Effector memory CD4-positive, alpha-beta T cell (primary cell): ENCODE measurements around the gene GATA1.

Source experiments
- DNase-seq, 3 donors: peaks; one replicate each; pipeline ENCODE4 v3.0.0-alpha.2; 2020
- H3K27ac ChIP-seq: 2 replicates; pipeline ENCODE4 v1.7.0; 2013; ENCODE audit warnings: mild to moderate bottlenecking, low read length, moderate library complexity; ENCODE audit not compliant: insufficient read depth, poor library complexity, severe bottlenecking
- H3K27me3 ChIP-seq: replicated peaks from 2 replicates; pipeline ENCODE4 v1.7.0; 2013; ENCODE audit warnings: mild to moderate bottlenecking, low read length; ENCODE audit not compliant: insufficient read depth, control insufficient read depth, poor library complexity, severe bottlenecking
- H3K36me3 ChIP-seq: 2 replicates; pipeline ENCODE4 v1.7.0; 2013; ENCODE audit warnings: mild to moderate bottlenecking, low read length, moderate library complexity; ENCODE audit not compliant: control insufficient read depth, insufficient read depth
- H3K4me1 ChIP-seq: 2 replicates; pipeline ENCODE4 v1.7.0; 2013; ENCODE audit warnings: low read length, mild to moderate bottlenecking; ENCODE audit not compliant: control insufficient read depth, insufficient read depth, poor library complexity, severe bottlenecking
- H3K4me3 ChIP-seq: 2 replicates; pipeline ENCODE4 v1.7.0; 2013; ENCODE audit warnings: low read length, low read depth, mild to moderate bottlenecking; ENCODE audit not compliant: insufficient read depth, poor library complexity, severe bottlenecking
- H3K9me3 ChIP-seq: 2 replicates; pipeline ENCODE4 v1.7.0; 2013; ENCODE audit warnings: mild to moderate bottlenecking, low read length, moderate library complexity; ENCODE audit not compliant: control insufficient read depth

GATA1 gene

DNA sequence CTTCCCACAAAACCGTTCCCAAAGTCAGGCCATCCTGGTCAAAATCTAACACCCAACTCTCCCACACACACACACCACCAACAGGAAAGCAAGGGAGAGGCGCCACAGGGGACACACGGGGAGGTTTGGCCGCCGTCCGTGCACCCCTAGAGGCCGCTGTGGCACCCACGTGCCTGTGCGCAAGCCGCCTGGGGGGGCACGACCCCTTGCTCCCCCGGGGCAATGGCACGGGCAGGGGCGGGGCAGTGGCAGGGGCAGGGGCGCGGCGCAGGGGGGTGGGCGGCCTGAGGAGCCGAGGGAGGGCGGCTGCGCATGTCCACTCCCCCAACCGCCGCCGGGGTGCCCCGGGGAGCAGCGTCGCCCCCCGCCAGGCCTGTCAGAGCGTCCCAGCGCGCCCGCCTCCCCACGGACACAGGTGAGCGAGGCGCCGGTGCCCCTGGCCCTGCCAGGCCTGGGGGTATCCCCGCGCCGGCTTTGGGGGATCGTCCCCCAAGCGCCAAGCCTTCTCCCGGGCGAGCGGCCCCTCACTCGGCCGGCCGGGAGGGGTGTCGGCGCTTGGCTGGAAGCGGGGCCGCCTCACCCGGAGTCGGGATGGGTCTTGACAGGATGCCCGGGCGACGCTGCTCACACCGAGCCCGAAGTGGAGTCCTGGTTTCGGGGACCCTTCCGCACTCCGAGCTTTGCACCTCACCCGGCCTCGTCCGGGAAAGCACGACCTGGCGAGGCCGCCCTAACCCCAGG lies 39.9 kb downstream of the GATA1 start, which contains the start of gene ERAS:
Gene ERAS, plus strand, starts transcription at position 379 of the 741 bp plus-strand sequence. CDS start 2,611 bp downstream, outside the sequence.
- Histone ChIP-seq H3K9me3 (no peaks in the 10 kb centered on the region), H3K4me3 (no peak within 1 kb of the TSS), H3K27ac (no peak within 1 kb of the TSS), H3K27me3 (no peaks in the 10 kb centered on the region), H3K36me3 (no peaks in the 10 kb centered on the region), H3K4me1 (peaks cover 3% of the 10 kb centered on the region)
- no peak for DNase-seq

DNA sequence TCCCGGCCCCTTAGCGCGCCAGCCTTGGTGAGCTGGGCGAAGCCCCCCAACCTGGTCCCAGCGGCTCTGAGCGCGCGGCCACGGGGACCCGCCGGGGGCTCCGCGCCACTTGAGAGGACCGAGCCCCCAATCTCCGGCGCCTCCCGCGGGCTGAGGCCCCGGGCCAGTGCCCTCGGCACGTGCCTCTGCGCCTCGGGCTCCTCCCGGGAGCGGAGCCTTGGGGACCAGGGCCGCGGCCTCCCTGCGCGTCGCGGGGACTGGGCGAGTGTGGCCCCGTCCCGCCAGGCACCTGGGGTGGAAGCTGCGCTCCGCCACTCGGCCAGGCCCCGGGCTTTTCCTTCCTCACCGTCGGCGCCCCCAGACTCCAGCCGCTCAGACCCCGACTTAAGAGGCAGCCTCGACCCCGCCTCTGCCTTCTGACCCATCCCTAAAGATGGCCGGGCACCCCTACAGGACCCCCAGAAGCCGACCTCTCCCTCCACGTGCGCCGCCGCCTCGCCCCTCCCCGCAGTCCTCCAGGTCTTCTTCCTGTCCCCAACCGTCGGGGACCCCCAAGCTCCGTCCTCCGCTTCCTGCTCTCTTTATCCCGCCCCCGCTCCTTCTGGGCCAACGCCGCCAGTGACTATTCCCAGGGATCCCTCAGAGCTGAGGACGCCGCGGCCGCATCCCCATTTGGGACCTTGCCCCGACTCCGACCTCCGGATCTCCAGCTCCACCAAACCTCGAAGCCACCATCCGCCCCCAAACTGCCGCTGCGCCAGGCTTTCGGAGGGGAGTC lies 40.7 kb downstream of the GATA1 start:
- H3K27me3 ChIP-seq, result no peaks in the 10 kb centered on the region

DNA sequence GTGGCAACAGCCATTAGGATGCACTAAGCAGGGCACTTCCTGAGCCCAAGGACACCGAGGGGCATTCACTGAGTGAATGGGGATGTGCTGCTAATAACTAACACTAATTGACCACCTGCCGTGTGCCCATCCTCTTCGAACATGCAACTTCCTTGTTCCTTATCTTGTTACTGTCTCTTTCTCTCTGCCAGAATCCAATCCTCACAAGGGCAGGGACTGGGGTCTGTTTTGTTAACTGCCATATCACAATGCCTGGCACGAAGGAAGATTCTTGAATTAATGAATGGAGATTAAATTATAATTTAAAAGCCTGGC lies 41.2 kb downstream of the GATA1 start:
- Histone ChIP-seq H3K4me3 (no peak overlapping the region), H3K9me3 (no peaks in the 10 kb centered on the region), H3K27ac (no peak overlapping the region), H3K27me3 (no peaks in the 10 kb centered on the region), H3K36me3 (no peaks in the 10 kb centered on the region), H3K4me1 (peaks cover 8% of the 10 kb centered on the region)
- DNase-seq, result no peak

More for the DNA sequence above, 40.7 kb downstream of the GATA1 start:
- no peak overlapping the region for H3K4me3 ChIP-seq
- DNase-seq, result no peak
- H3K4me1 ChIP-seq, result peaks cover 8% of the 10 kb centered on the region
- no peak overlapping the region for H3K27ac ChIP-seq
- no peaks in the 10 kb centered on the region for H3K9me3 ChIP-seq
- H3K36me3 ChIP-seq, result no peaks in the 10 kb centered on the region

DNA sequence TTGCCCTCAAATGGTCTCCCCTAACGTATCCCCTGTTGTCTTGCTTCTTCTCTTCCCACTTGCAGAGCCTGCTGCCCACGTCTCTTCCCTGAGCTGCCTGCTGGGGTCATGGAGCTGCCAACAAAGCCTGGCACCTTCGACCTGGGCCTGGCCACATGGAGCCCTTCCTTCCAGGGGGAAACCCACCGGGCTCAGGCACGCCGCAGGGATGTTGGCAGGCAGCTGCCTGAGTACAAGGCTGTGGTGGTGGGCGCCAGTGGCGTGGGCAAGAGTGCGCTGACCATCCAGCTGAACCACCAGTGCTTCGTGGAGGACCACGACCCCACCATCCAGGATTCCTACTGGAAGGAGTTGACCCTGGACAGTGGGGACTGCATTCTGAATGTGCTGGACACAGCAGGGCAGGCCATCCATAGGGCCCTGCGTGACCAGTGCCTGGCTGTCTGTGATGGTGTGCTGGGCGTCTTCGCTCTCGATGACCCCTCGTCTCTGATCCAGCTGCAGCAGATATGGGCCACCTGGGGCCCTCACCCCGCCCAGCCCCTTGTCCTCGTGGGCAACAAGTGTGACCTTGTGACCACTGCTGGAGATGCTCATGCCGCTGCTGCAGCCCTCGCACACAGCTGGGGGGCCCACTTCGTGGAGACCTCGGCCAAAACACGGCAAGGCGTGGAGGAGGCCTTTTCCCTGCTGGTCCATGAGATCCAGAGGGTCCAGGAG lies 42.8 kb downstream of the GATA1 start:
- Histone ChIP-seq H3K27ac (no peak overlapping the region), H3K4me1 (peaks cover 8% of the 10 kb centered on the region), H3K36me3 (no peaks in the 10 kb centered on the region), H3K9me3 (no peaks in the 10 kb centered on the region), H3K27me3 (no peaks in the 10 kb centered on the region), H3K4me3 (no peak overlapping the region)
- DNase-seq, result no peak

DNA sequence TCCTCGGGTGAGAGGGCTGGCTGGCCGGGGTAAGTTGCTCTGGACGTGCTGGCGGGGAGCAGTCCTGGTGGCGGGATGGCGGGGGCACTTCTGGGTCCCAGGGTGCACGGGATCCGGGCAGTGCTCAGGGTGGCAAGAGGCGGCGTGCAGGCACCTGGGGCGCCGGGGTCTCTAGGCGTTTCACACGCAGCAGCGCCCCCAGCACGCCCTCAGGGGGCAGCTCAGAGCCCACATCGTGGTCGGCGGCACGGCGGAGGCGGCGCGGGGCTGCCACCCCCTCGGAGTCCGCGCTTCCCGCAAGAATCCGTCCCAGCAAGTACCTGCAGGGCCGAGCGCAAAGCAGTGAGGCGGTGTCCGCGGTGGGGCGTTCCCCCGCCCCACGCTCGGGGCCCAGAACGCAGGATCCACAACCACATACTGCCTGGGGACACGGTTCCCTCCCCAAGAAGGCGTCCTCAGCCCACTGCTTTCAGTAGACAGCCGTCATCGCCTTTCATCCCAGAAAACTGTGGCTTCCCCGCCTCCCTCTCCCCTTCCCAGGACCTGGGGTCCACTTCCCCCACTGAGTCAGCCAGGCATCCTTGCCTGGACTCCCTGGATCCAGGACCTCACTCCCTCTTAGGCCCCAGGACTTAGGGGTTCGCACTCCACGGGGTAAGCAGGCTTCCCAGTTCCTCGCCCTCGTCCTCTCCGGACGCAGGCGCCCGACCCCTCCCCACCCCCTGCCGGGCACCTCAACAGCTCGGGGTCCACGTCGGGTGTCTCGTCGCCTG lies 44.9 kb downstream of the GATA1 start:
- DNase-seq, result no peak

GRCh38 chrX:48831909-48832291 lies 45.5 kb downstream of the GATA1 start:
- H3K9me3 ChIP-seq, result no peaks in the 10 kb centered on the region
- no peaks in the 10 kb centered on the region for H3K27me3 ChIP-seq
- no peak for DNase-seq
- no peak overlapping the region for H3K27ac ChIP-seq
- peaks cover 8% of the 10 kb centered on the region for H3K4me1 ChIP-seq
- no peaks in the 10 kb centered on the region for H3K36me3 ChIP-seq
- H3K4me3 ChIP-seq, result no peak overlapping the region

More for the DNA sequence above, 44.9 kb downstream of the GATA1 start:
- Histone ChIP-seq H3K9me3 (no peaks in the 10 kb centered on the region), H3K27ac (no peak overlapping the region), H3K27me3 (no peaks in the 10 kb centered on the region), H3K4me3 (no peak overlapping the region), H3K36me3 (no peaks in the 10 kb centered on the region), H3K4me1 (peaks cover 8% of the 10 kb centered on the region)

DNA sequence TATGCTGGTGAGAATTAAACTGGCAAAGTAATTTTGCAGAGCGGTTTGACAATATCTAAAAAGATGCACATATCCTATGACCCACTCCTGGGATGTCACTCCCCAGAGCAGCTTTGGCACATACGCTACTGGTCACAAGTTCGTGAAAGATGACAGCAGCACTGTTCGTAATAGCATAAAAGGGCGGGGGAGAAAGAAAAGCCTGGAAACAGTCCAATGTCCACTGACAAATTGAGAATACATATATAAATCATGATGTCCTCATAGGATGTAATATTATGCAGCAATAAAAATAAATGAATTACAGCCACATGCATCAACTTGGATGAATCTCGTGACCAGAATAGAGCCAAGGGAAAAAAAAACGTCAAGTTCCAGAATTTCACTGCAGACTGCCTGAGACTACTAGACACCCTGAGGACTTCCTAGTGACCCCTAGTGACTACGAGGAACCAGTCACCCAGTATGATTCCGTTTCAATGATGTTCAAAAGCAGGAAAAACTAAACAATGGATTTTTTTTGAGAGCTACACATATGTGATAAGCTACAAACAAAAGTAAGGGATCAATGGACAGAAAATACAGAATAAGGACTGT lies 47.2 kb downstream of the GATA1 start:
- Histone ChIP-seq H3K4me1 (peaks cover 8% of the 10 kb centered on the region), H3K4me3 (no peak overlapping the region), H3K27ac (no peak overlapping the region), H3K27me3 (no peaks in the 10 kb centered on the region), H3K36me3 (no peaks in the 10 kb centered on the region), H3K9me3 (no peaks in the 10 kb centered on the region)
- no peak for DNase-seq

GRCh38 chrX:48834383-48834709 lies 48.0 kb downstream of the GATA1 start:
- no peaks in the 10 kb centered on the region for H3K27me3 ChIP-seq
- H3K4me3 ChIP-seq, result no peak overlapping the region

DNA sequence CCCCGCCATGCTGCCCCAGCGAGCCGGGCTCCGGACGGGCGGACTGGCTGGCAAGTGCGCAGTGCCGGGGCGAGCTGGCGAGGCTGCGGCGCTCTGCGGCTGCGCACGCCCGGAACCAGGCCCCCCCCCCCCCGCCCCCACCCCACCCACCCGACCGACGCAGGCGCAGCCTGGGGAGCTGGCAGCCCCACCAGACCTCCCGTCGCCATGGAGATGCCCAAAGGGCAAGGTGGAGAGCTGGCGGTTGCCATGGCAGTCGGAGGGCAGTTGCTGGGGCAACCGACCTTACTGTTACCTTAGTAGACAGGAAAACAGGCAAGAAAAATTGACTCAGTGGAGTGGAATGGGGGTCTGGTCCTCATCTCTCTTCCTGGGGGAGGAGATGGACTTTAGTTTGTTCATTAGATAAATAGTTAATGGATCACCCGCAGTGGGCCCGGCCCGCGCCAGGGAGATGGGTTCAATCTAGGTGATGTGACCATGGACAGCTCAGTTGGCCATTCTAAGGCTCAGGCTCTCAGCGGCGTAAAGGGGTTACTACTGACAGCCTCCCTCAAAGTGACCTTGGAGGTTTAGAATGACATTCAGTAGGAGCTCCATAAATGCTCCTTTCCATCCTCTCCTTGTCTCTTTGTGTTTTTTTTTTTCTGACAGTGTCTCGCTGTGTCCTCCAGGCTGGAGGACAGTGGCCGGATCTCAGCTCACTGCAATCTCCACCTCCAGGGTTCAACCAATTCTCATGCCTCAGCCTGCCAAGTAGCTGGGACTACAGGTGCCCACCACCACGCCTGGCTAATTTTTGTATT lies 49.3 kb downstream of the GATA1 start, which contains the start of gene PCSK1N:
Gene PCSK1N, minus strand, starts transcription at position 87 of the 806 bp plus-strand sequence. Its CDS starts 78 bp downstream, at position 9.
- Histone ChIP-seq H3K27ac (no peak within 1 kb of the TSS), H3K4me3 (peak within 1 kb of the TSS; percentile 38), H3K36me3 (no peaks in the 10 kb centered on the region), H3K27me3 (no peaks in the 10 kb centered on the region), H3K9me3 (no peaks in the 10 kb centered on the region), H3K4me1 (peaks cover 8% of the 10 kb centered on the region)
- peak; percentile 2 to 23 (median 19) for DNase-seq

More at GRCh38 chrX:48834383-48834709, 48.0 kb downstream of the GATA1 start:
- H3K36me3 ChIP-seq, result no peaks in the 10 kb centered on the region
- peaks cover 8% of the 10 kb centered on the region for H3K4me1 ChIP-seq
- H3K27ac ChIP-seq, result no peak overlapping the region
- DNase-seq, result no peak
- no peaks in the 10 kb centered on the region for H3K9me3 ChIP-seq
